DOHH2 (cell line): Measurements from ENCODE around the gene PDE6D.

Experiments used
- CTCF ChIP-seq: fragments of 200-600 bp; sonication (generic); IDR thresholded peaks from one replicate; pipeline ENCODE4 v1.5.1; 2014; ENCODE audit warnings: antibody characterized with exemption, mild to moderate bottlenecking, low read depth, low read length; ENCODE audit not compliant: poor library complexity, severe bottlenecking
- EZH2phosphoT487 ChIP-seq: fragments of 200-600 bp; sonication (generic); IDR thresholded peaks from 2 replicates; pipeline ENCODE4 v1.6.1; 2017; ENCODE audit warnings: borderline replicate concordance, mild to moderate bottlenecking, antibody characterized with exemption, low read length, moderate library complexity, mixed read lengths

- TF ChIP-seq CTCF (no peak), EZH2phosphoT487 (no peak)
Observed at GRCh38 chr2:231718799-231719198, 62.3 kb downstream of the PDE6D start.
